ENCODE data around the gene PDCD1LG2. TPM values are rescaled to one million over a fixed set of nuclear protein-coding genes. Genes with fewer than 3 reads are reported as not detected.

PDCD1LG2 gene
- total and polyA plus RNA-seq, 2 of the 8 experiments (the other 6 are each of a cell fraction or from before 2014, with no cell fraction given), result not detected

GRCh38 chr9:5562806-5563416 is 52.6 kb downstream of the PDCD1LG2 start (continued):
- TF ChIP-seq EZH2 (IDR thresholded peaks at IDR 0.05; ENCODE audit: low read depth, low read length, severe bottlenecking), result no peak
- no peak for TF ChIP-seq YY1 (IDR thresholded peaks at IDR 0.05; ENCODE audit: low read depth, low read length)
- TF ChIP-seq ZNF274 (IDR thresholded peaks at IDR 0.05; ENCODE audit: borderline replicate concordance, extremely low read depth, low read length), result no peak
- TF ChIP-seq TBP (IDR thresholded peaks at IDR 0.05; ENCODE audit: low read depth, low read length), result no peak
- TF ChIP-seq TAF1 (IDR thresholded peaks at IDR 0.05; ENCODE audit: low read depth, low read length), result no peak
- no peak for TF ChIP-seq BACH1 (IDR thresholded peaks at IDR 0.05; ENCODE audit: low read length)
- TF ChIP-seq KDM1A (IDR thresholded peaks at IDR 0.05; ENCODE audit: borderline replicate concordance, low read length), result no peak
